H1 (cell line): ENCODE results near the gene CUX1. TPM values are rescaled to one million over a fixed set of nuclear protein-coding genes. Genes with fewer than 3 reads are reported as not detected.

Experiments used
- CTCF ChIA-PET: fragments of 300-600 bp; sonication (Branson Sonifier 250); formaldehyde crosslinking; loops from one replicate; lab custom pipeline; 2021; ENCODE audit not compliant: partially characterized antibody; lab: Charles Lee
- POLR2A ChIA-PET: fragments of 300-600 bp; sonication (Branson Sonifier 250); formaldehyde crosslinking; loops from one replicate; lab custom pipeline; 2021; ENCODE audit warnings: inconsistent platforms; ENCODE audit not compliant: partially characterized antibody; lab: Charles Lee
- DNase-seq, 2 experiments: peaks; one replicate each; pipeline versions ENCODE4 v3.0.0 to v3.0.0-alpha.2; 2010 to 2022; ENCODE audit warnings: low spot score in 2 of 2, low read depth in 1 of 2, mixed read lengths in 1 of 2
- FAIRE-seq: peaks from 2 replicates; lab custom pipeline; 2011; peaks lifted over from hg19 to GRCh38; lab: Jason Lieb, UNC
- H2AFZ ChIP-seq: 2 replicates; pipeline ENCODE4 v1.8.1; 2012; ENCODE audit warnings: low read length, inconsistent platforms
- H2AK5ac ChIP-seq: 2 replicates; pipeline ENCODE4 v1.6.1; 2013; ENCODE audit warnings: low read depth, low read length
- H2BK120ac ChIP-seq: replicated peaks from 2 replicates; pipeline ENCODE3; 2013; ENCODE audit warnings: low read depth, low read length, inconsistent platforms
- H2BK12ac ChIP-seq: 2 replicates; pipeline ENCODE4 v1.6.1; 2013; ENCODE audit warnings: low read depth, low read length
- H2BK15ac ChIP-seq: 2 replicates; pipeline ENCODE4 v1.6.1; 2013; ENCODE audit warnings: low read length
- H2BK20ac ChIP-seq: 2 replicates; pipeline ENCODE4 v1.6.1; 2013; ENCODE audit warnings: low read length
- H2BK5ac ChIP-seq: 2 replicates; pipeline ENCODE4 v1.6.1; 2013; ENCODE audit warnings: low read depth, low read length
- H3K14ac ChIP-seq: 2 replicates; pipeline ENCODE4 v1.6.1; 2013; ENCODE audit warnings: inconsistent platforms; ENCODE audit not compliant: insufficient read length
- H3K18ac ChIP-seq: 2 replicates; pipeline ENCODE4 v1.6.1; 2013; ENCODE audit warnings: low read length; ENCODE audit errors: extremely low read depth
- H3K23ac ChIP-seq: 2 replicates; pipeline ENCODE4 v1.6.1; 2013; ENCODE audit warnings: inconsistent platforms; ENCODE audit not compliant: insufficient read length
- H3K23me2 ChIP-seq: 2 replicates; pipeline ENCODE4 v1.6.1; 2013; ENCODE audit warnings: low read depth, low read length
- H3K27ac ChIP-seq: 2 replicates; pipeline ENCODE4 v1.6.1; 2011; ENCODE audit warnings: low read depth, low read length, inconsistent platforms
- H3K27me3 ChIP-seq, 4 experiments: replicated peaks in 1 of 4; 1 replicate in 1 of 4; 2 replicates in 3 of 4; pipeline versions ENCODE4 v1.6.1 to v1.8.1; 2011 to 2013; ENCODE audit warnings: low read length in 3 of 4, mild to moderate bottlenecking in 3 of 4, inconsistent platforms in 2 of 4, mixed read lengths in 2 of 4, moderate library complexity in 1 of 4; ENCODE audit not compliant: control insufficient read depth in 3 of 4, insufficient read depth in 3 of 4; ENCODE audit errors: extremely low read depth in 1 of 4
- H3K36me3 ChIP-seq, 4 experiments: 2 replicates each; pipeline versions ENCODE4 v1.6.1 to v1.8.1; 2011 to 2013; ENCODE audit warnings: mild to moderate bottlenecking in 4 of 4, low read length in 3 of 4, moderate library complexity in 2 of 4, control low read depth in 1 of 4, inconsistent platforms in 1 of 4; ENCODE audit not compliant: insufficient read depth in 4 of 4, control insufficient read depth in 2 of 4
- H3K4ac ChIP-seq: replicated peaks from 2 replicates; pipeline ENCODE3; 2013; ENCODE audit warnings: low read length, low read depth, mixed read lengths, inconsistent platforms; ENCODE audit not compliant: insufficient read length
- H3K4me1 ChIP-seq, 4 experiments: replicated peaks in 1 of 4; 1 replicate in 1 of 4; 2 replicates in 3 of 4; pipeline versions ENCODE4 v1.6.1 to v1.8.1; 2011 to 2013; ENCODE audit warnings: low read length in 3 of 4, inconsistent platforms in 2 of 4, mixed read lengths in 1 of 4; ENCODE audit not compliant: insufficient read depth in 4 of 4, control insufficient read depth in 3 of 4
- H3K4me2 ChIP-seq, 2 experiments: 2 replicates each; pipeline versions ENCODE4 v1.6.1 to v1.8.1; 2011 to 2013; ENCODE audit warnings: low read depth in 2 of 2, low read length in 2 of 2, control low read depth in 1 of 2, inconsistent platforms in 1 of 2, mild to moderate bottlenecking in 1 of 2; ENCODE audit not compliant: insufficient read depth in 1 of 2
- H3K4me3 ChIP-seq, 4 experiments: fragments of 200-600, 300-600 bp in 1 of 4; sonication (generic), shearing (Covaris generic), sonication (Bioruptor Twin) in 1 of 4; 2 replicates each; pipeline versions ENCODE4 v1.5.1 to v1.8.1; 2011 to 2016; ENCODE audit warnings: low read length in 4 of 4, low read depth in 3 of 4, control low read depth in 2 of 4, inconsistent platforms in 2 of 4, mild to moderate bottlenecking in 2 of 4, mixed read lengths in 1 of 4, moderate library complexity in 1 of 4; ENCODE audit not compliant: insufficient read depth in 2 of 4; ENCODE audit errors: extremely low read depth in 1 of 4
- H3K56ac ChIP-seq: replicated peaks from 2 replicates; pipeline ENCODE3; 2013; ENCODE audit warnings: low read depth, mild to moderate bottlenecking, mixed read lengths, low read length, inconsistent platforms; ENCODE audit not compliant: insufficient read length
- H3K79me1 ChIP-seq: 2 replicates; pipeline ENCODE4 v1.6.1; 2013; ENCODE audit warnings: low read depth, low read length, control low read depth
- H3K79me2 ChIP-seq, 2 experiments: 2 replicates each; pipeline versions ENCODE4 v1.6.1 to v1.8.1; 2012 to 2013; ENCODE audit warnings: low read length in 2 of 2, mild to moderate bottlenecking in 2 of 2, inconsistent platforms in 1 of 2; ENCODE audit not compliant: insufficient read depth in 2 of 2, control insufficient read depth in 1 of 2
- H3K9ac ChIP-seq, 4 experiments: replicated peaks in 1 of 4; 1 replicate in 1 of 4; 2 replicates in 3 of 4; pipeline versions ENCODE4 v1.6.1 to v1.8.1; 2011 to 2013; ENCODE audit warnings: low read depth in 3 of 4, low read length in 3 of 4, control low read depth in 2 of 4, mild to moderate bottlenecking in 2 of 4, moderate library complexity in 2 of 4, inconsistent platforms in 1 of 4; ENCODE audit errors: extremely low read depth in 1 of 4
- H3K9me3 ChIP-seq, 2 experiments: 2 replicates each; pipeline versions ENCODE4 v1.6.1 to v1.8.1; 2012 to 2013; ENCODE audit warnings: mild to moderate bottlenecking in 2 of 2, moderate library complexity in 2 of 2, control low read depth in 1 of 2, inconsistent platforms in 1 of 2, low read depth in 1 of 2, low read length in 1 of 2, mixed read lengths in 1 of 2; ENCODE audit not compliant: insufficient read depth in 2 of 2
- H4K20me1 ChIP-seq, 2 experiments: replicated peaks in 1 of 2; 2 replicates each; pipeline versions ENCODE3 to v1.8.1; 2011 to 2013; ENCODE audit warnings: inconsistent platforms in 2 of 2, low read length in 2 of 2, mild to moderate bottlenecking in 1 of 2; ENCODE audit not compliant: insufficient read depth in 2 of 2, control insufficient read depth in 1 of 2
- H4K5ac ChIP-seq: 2 replicates; pipeline ENCODE4 v1.6.1; 2013; ENCODE audit warnings: low read length, low read depth, mixed read lengths, inconsistent platforms; ENCODE audit not compliant: insufficient read length
- H4K8ac ChIP-seq: 2 replicates; pipeline ENCODE4 v1.8.0; 2013; ENCODE audit warnings: mild to moderate bottlenecking, moderate library complexity, low read length, inconsistent platforms; ENCODE audit not compliant: insufficient read depth; ENCODE audit errors: extremely low read depth
- H4K91ac ChIP-seq: replicated peaks from 2 replicates; pipeline ENCODE3; 2013; ENCODE audit warnings: low read length, mixed read lengths, inconsistent platforms; ENCODE audit not compliant: insufficient read length
- ASH2L ChIP-seq: fragments of 200-600, 300-600 bp; sonication (generic); IDR thresholded peaks from one replicate; pipeline ENCODE4 v1.7.1; 2017; ENCODE audit warnings: low read length
- BCL11A ChIP-seq, 2 experiments: IDR thresholded peaks; one replicate each; pipeline ENCODE4 v1.6.1; 2011; ENCODE audit warnings: low read depth in 2 of 2, low read length in 2 of 2, mild to moderate bottlenecking in 2 of 2
- CBX5 ChIP-seq: fragments of 300-800, 300-1000 bp; sonication (generic); IDR thresholded peaks from 2 replicates; pipeline ENCODE4 v1.7.1; 2016; ENCODE audit warnings: antibody characterized with exemption, low read length, low read depth
- CHD1 ChIP-seq: IDR thresholded peaks from 2 replicates; pipeline ENCODE4 v1.6.1; 2012; ENCODE audit warnings: low read depth, low read length, improper control_type of control experiment
- EP300 ChIP-seq, 2 experiments: IDR thresholded peaks; 1 replicate in 1 of 2; 2 replicates in 1 of 2; pipeline ENCODE4 v1.6.1; 2011 to 2012; ENCODE audit warnings: low read depth in 2 of 2, low read length in 2 of 2, mild to moderate bottlenecking in 2 of 2, borderline replicate concordance in 1 of 2, inconsistent platforms in 1 of 2, moderate library complexity in 1 of 2
- RFX5 ChIP-seq: IDR thresholded peaks from 2 replicates; pipeline ENCODE4 v1.6.1; 2011; ENCODE audit warnings: low read depth, low read length, improper control_type of control experiment, borderline replicate concordance
- RNF2 ChIP-seq: fragments of 200-900, 300-1000 bp; sonication (generic); IDR thresholded peaks from 2 replicates; pipeline ENCODE4 v1.7.1; 2016; ENCODE audit warnings: borderline replicate concordance, low read depth, mild to moderate bottlenecking, antibody characterized with exemption, low read length; ENCODE audit not compliant: poor library complexity, severe bottlenecking; ENCODE audit errors: missing control alignments
- SIN3A ChIP-seq, 2 experiments: IDR thresholded peaks in 1 of 2; conservative IDR thresholded peaks in 1 of 2; 2 replicates each; pipeline ENCODE4 v1.6.1; 2011 to 2012; ENCODE audit warnings: low read length in 2 of 2, improper control_type of control experiment in 1 of 2, low read depth in 1 of 2, mild to moderate bottlenecking in 1 of 2
- SP1 ChIP-seq: IDR thresholded peaks from 2 replicates; pipeline ENCODE4 v1.6.1; 2011; ENCODE audit warnings: low read depth, low read length
- SP4 ChIP-seq: IDR thresholded peaks from 2 replicates; pipeline ENCODE4 v1.6.1; 2012; ENCODE audit warnings: low read length, inconsistent platforms
- SRF ChIP-seq: IDR thresholded peaks from 2 replicates; pipeline ENCODE4 v1.6.1; 2011; ENCODE audit warnings: mild to moderate bottlenecking, low read depth, low read length, moderate library complexity
- YY1 ChIP-seq: IDR thresholded peaks from 2 replicates; pipeline ENCODE4 v1.6.1; 2011; ENCODE audit warnings: low read depth, mild to moderate bottlenecking, low read length
- WGBS, 2 experiments: shearing (Covaris generic) in 1 of 2; methylation state at CpG; one replicate each; pipeline versions ENCODE4 v1.1.6 to v1.1.7; 2013 to 2015; ENCODE audit warnings: low lambda C conversion rate in 2 of 2, mixed read lengths in 2 of 2, inconsistent platforms in 1 of 2, low coverage in 1 of 2, missing lambda C conversion rate in 1 of 2; ENCODE audit not compliant: insufficient replicate concordance in 2 of 2, insufficient coverage in 1 of 2, insufficient read length in 1 of 2; ENCODE audit errors: extremely low coverage in 1 of 2, missing lambda C conversion rate in 1 of 2; 5-methylcytosine and 5-hydroxymethylcytosine counted together
- polyA plus RNA-seq, 7 experiments: library from polyadenylated mRNA; depleted of rRNA in 3 of 7; stranded (reverse) in 5 of 7; unstranded in 2 of 7; fragments of >200 nt in 5 of 7; fragments of 200-250 nt in 2 of 7; gene quantifications; 1 replicate in 5 of 7; 2 replicates in 1 of 7; 4 replicates in 1 of 7; pipeline versions ENCODE4 v1.2.1 to v1.2.3, GENCODE V29; 2011 to 2013; ENCODE audit warnings: missing spikeins in 2 of 7, mixed read lengths in 2 of 7
- total RNA-seq: library from RNA; stranded (reverse); fragmentation: NEBNext Ultra II Directional; extraction: Animal tissue kit (Norgen Biotek cat#: 25700); gene quantifications from 2 replicates; pipeline ENCODE4 v1.2.1, GENCODE V29; 2021
- TF ChIP-seq, protein P1 (sequence below): IDR thresholded peaks from 2 replicates; pipeline ENCODE4 v1.6.1; 2011; ENCODE audit warnings: low read depth, mild to moderate bottlenecking, low read length; ENCODE audit not compliant: insufficient read depth

Gene CUX1
- total and polyA plus RNA-seq, 2 of the 8 experiments (the other 6 are each of a cell fraction or from before 2014, with no cell fraction given) = 21.6 to 65.9 TPM

DNA sequence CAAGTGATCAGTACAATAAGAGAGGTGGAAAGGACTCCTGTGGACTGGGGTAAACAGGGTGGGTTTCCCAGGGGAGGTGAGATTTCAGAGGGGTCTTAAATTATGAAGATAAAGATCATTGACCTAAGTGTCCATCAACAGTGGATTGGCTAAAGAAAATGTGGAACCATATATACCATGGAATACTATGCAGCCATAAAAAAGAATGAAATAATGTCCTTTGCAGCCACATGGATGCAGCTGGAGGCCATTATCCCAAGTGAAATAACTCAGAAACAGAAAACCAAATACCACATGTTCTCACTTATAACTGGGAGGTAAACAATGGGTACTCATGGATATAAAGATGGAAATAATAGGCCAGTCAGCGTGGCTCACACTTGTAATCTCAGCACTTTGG lies 28.9 kb upstream of the CUX1 start:
- WGBS, 2 experiments = 96% methylated on average over 1 of the region's 1 CpG; no CpG with 5 or more reads in 1 of the 2 experiments
- no peak for FAIRE-seq
- CTCF ChIA-PET = interaction anchor here (1.4 to 2.5 kb wide), 2 partner anchors 14 to 17 kb away, joined by 4 to 11 read pairs; no protein-coding TSS in a partner anchor

More for the DNA sequence above, 28.9 kb upstream of the CUX1 start:
- Histone ChIP-seq H2BK120ac (no peak overlapping the region), H3K56ac (no peak overlapping the region), H3K4ac (no peak overlapping the region), H3K9ac (no peak overlapping the region), H4K91ac (no peak overlapping the region), H2BK5ac (no peak overlapping the region), H2BK15ac (no peak overlapping the region), H4K8ac (no peak overlapping the region; the same call in 1 of the 2 replicates), H3K4me1 (no peaks in the 10 kb centered on the region), H3K27ac (no peak overlapping the region), H3K23me2 (no peaks in the 10 kb centered on the region), H3K36me3 (no peaks in the 10 kb centered on the region), H2BK12ac (no peak overlapping the region), H3K23ac (no peak overlapping the region), H2AK5ac (no peak overlapping the region), H3K9me3 (no peaks in the 10 kb centered on the region), H3K79me2 (no peaks in the 10 kb centered on the region), H3K79me1 (no peaks in the 10 kb centered on the region), H3K27me3 (no peaks in the 10 kb centered on the region; a peak in 1 of 7 replicates), H3K14ac (no peak overlapping the region), H2BK20ac (no peak overlapping the region), H3K4me3 (no peak overlapping the region), H2AFZ (no peak overlapping the region), H3K4me2 (no peak overlapping the region), H4K5ac (no peak overlapping the region), H3K18ac (no peak overlapping the region), H4K20me1 (no peaks in the 10 kb centered on the region)
- POLR2A ChIA-PET = no interaction called here
- no peak for TF ChIP-seq SP4
- no peak for TF ChIP-seq CHD1
- TF ChIP-seq SRF = no peak
- no peak for TF ChIP-seq SP1
- TF ChIP-seq, protein P1, sequence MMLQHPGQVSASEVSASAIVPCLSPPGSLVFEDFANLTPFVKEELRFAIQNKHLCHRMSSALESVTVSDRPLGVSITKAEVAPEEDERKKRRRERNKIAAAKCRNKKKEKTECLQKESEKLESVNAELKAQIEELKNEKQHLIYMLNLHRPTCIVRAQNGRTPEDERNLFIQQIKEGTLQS = no peak
- no peak for TF ChIP-seq CBX5
- no peak for TF ChIP-seq EP300 (IDR thresholded peaks at IDR 0.05; ENCODE audit: borderline replicate concordance in 1 of 2, low read depth in 2 of 2, low read length in 2 of 2)
- TF ChIP-seq RFX5 = no peak
- no peak for TF ChIP-seq SIN3A (conservative IDR thresholded peaks at IDR 0.05 in 1 of 2, IDR thresholded peaks at IDR 0.05 in 1 of 2; ENCODE audit: low read depth in 1 of 2, low read length in 2 of 2)
- no peak for TF ChIP-seq YY1
- no peak for TF ChIP-seq ASH2L
- no peak for TF ChIP-seq RNF2
- TF ChIP-seq BCL11A (IDR thresholded peaks at IDR 0.05; ENCODE audit: low read depth in 2 of 2, low read length in 2 of 2) = no peak
- DNase-seq = no peak
